ENCODE measurements around the gene CCDC141.
"Not testable (repeated sequence)": the region's sequence is repeated elsewhere in the genome, so short reads cannot be mapped to it uniquely, and the experiment has no call there.

CCDC141 gene

GRCh38 chr2:179036353-179036905, 13.5 kb downstream of the CCDC141 start:
- no peak for DNase-seq (ENCODE audit: low read depth in 2 of 2, low spot score in 1 of 2)

GRCh38 chr2:179031731-179032408, 18.1 kb downstream of the CCDC141 start:
- no peak for DNase-seq (ENCODE audit: low read depth in 2 of 2, low spot score in 1 of 2)

GRCh38 chr2:179024445-179024844, 25.5 kb downstream of the CCDC141 start:
- no peak for DNase-seq (ENCODE audit: low read depth in 2 of 2, low spot score in 1 of 2)

GRCh38 chr2:179022685-179023084, 27.3 kb downstream of the CCDC141 start:
- no peak for DNase-seq (ENCODE audit: low read depth in 2 of 2, low spot score in 1 of 2)

GRCh38 chr2:179021258-179021657, 28.7 kb downstream of the CCDC141 start:
- DNase-seq (ENCODE audit: low read depth in 2 of 2, low spot score in 1 of 2): no peak

- no peak for DNase-seq (ENCODE audit: low read depth in 2 of 2, low spot score in 1 of 2)
Measured at GRCh38 chr2:179020156-179020750, 29.7 kb downstream of the CCDC141 start.

- no peak for DNase-seq (ENCODE audit: low read depth in 2 of 2, low spot score in 1 of 2)
Measured at GRCh38 chr2:179019260-179019659, 30.7 kb downstream of the CCDC141 start.

GRCh38 chr2:179017773-179018357, 32.1 kb downstream of the CCDC141 start:
- DNase-seq (ENCODE audit: low read depth in 2 of 2, low spot score in 1 of 2): no peak

- DNase-seq (ENCODE audit: low read depth in 2 of 2, low spot score in 1 of 2): not testable (repeated sequence)
Measured at GRCh38 chr2:179014189-179014588, 35.7 kb downstream of the CCDC141 start.

- DNase-seq (ENCODE audit: low read depth in 2 of 2, low spot score in 1 of 2): no peak
Measured at GRCh38 chr2:179005976-179006375, 44.0 kb downstream of the CCDC141 start.

- DNase-seq (ENCODE audit: low read depth in 2 of 2, low spot score in 1 of 2): no peak
Measured at GRCh38 chr2:178999476-178999875, 50.5 kb downstream of the CCDC141 start.

- DNase-seq (ENCODE audit: low read depth in 2 of 2, low spot score in 1 of 2): no peak
Measured at GRCh38 chr2:178998539-178998938, 51.4 kb downstream of the CCDC141 start.

GRCh38 chr2:178997477-178997876, 52.5 kb downstream of the CCDC141 start:
- no peak for DNase-seq (ENCODE audit: low read depth in 2 of 2, low spot score in 1 of 2)

- no peak for DNase-seq (ENCODE audit: low read depth in 2 of 2, low spot score in 1 of 2)
Measured at GRCh38 chr2:178997067-178997466, 52.9 kb downstream of the CCDC141 start.

GRCh38 chr2:178994264-178994663, 55.7 kb downstream of the CCDC141 start:
- no peak for DNase-seq (ENCODE audit: low read depth in 2 of 2, low spot score in 1 of 2)

GRCh38 chr2:178993788-178994187, 56.1 kb downstream of the CCDC141 start:
- no peak for DNase-seq (ENCODE audit: low read depth in 2 of 2, low spot score in 1 of 2)

- not testable (repeated sequence) for DNase-seq (ENCODE audit: low read depth in 2 of 2, low spot score in 1 of 2)
Measured at GRCh38 chr2:178992719-178993118, 57.2 kb downstream of the CCDC141 start.

GRCh38 chr2:178990533-178991241, 59.2 kb downstream of the CCDC141 start:
- no peak for DNase-seq (ENCODE audit: low read depth in 2 of 2, low spot score in 1 of 2)

- not testable (repeated sequence) for DNase-seq (ENCODE audit: low read depth in 2 of 2, low spot score in 1 of 2)
Measured at GRCh38 chr2:178989424-178989823, 60.5 kb downstream of the CCDC141 start.

- DNase-seq (ENCODE audit: low read depth in 2 of 2, low spot score in 1 of 2): not testable (repeated sequence)
Measured at GRCh38 chr2:178982652-178983051, 67.3 kb downstream of the CCDC141 start.

- DNase-seq (ENCODE audit: low read depth in 2 of 2, low spot score in 1 of 2): no peak
Measured at GRCh38 chr2:178980815-178981214, 69.1 kb downstream of the CCDC141 start.

- DNase-seq (ENCODE audit: low read depth in 2 of 2, low spot score in 1 of 2): no peak
Measured at GRCh38 chr2:178978667-178979066, 71.3 kb downstream of the CCDC141 start.
